Measurements from ENCODE around the gene DMXL1.

DNA sequence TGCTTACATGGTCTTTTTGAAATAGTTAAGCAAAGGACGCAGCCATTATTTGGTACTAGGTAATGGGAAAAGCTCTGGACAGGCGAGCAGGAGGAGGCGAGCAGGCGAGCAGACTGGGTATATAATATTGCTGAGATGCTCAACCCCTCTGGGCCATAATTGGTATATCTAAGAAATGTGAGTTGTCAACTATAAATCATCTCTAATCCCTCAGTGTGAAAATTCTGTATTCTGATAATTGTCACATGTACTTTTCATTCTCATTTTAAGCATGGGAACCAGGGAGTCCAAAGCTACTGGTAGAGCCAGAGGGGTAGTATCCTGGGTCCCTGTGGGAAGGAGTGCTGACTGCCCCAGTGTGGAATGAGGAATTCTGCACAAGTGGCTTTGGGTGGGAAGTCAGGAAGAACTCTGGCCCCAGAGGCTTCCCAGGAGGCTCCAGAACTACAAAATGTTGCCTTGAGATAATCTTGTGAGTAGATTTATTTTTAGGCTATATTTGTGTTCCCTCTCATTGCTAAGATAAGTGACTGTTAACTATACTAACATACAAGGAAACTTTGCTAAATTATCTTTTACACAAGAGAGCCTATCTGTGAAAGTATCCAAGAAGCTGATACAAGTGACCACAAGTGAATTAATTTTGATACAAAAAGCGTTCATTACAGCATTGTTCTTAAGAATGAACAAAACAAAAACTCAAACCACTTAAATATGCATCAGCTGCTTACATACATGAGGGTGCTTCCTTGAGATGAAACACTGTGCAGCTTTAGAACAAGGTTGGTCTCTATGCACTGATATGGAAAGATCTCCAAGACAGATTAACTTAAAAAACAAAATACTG lies 214.4 kb downstream of the DMXL1 start:
- TF ChIP-seq EZH2 (IDR thresholded peaks at IDR 0.05) (no peak), EZH2phosphoT487 (IDR thresholded peaks at IDR 0.05) (no peak)
- TF ChIP-seq, protein P1, sequence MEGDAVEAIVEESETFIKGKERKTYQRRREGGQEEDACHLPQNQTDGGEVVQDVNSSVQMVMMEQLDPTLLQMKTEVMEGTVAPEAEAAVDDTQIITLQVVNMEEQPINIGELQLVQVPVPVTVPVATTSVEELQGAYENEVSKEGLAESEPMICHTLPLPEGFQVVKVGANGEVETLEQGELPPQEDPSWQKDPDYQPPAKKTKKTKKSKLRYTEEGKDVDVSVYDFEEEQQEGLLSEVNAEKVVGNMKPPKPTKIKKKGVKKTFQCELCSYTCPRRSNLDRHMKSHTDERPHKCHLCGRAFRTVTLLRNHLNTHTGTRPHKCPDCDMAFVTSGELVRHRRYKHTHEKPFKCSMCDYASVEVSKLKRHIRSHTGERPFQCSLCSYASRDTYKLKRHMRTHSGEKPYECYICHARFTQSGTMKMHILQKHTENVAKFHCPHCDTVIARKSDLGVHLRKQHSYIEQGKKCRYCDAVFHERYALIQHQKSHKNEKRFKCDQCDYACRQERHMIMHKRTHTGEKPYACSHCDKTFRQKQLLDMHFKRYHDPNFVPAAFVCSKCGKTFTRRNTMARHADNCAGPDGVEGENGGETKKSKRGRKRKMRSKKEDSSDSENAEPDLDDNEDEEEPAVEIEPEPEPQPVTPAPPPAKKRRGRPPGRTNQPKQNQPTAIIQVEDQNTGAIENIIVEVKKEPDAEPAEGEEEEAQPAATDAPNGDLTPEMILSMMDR (IDR thresholded peaks at IDR 0.05), result no peak
